HepG2 (cell line): Measurements from ENCODE around the gene TEX13B. TPM values are rescaled to one million over a fixed set of nuclear protein-coding genes. Genes with fewer than 3 reads are reported as not detected.

ENCODE experiments used
- ATAC-seq: fragments of 200-7000 bp; cut with Tn5 transposase; 3 replicates; pipeline ENCODE4 v1.9.1; 2020; ENCODE audit warnings: mild to moderate bottlenecking, moderate library complexity
- BruUV-seq: library from RNA; stranded (reverse); fragments of 400-500 nt; replicated peaks from 2 replicates; lab custom pipeline; 2021; lab: Mats Ljungman, UMichigan
- CTCF ChIA-PET: fragments of 300-600 bp; formaldehyde crosslinking; extraction: SDS; loops from one replicate; lab custom pipeline; 2021; ENCODE audit warnings: low total read pairs, inconsistent platforms, low intra/inter-chr PET ratio; lab: Yijun Ruan, JAX
- POLR2A ChIA-PET: fragments of 350-600 bp; sonication (Branson Sonifier 250); formaldehyde crosslinking; loops from one replicate; lab custom pipeline; 2020; ENCODE audit warnings: antibody characterized with exemption, inconsistent platforms; lab: Yijun Ruan, JAX
- DNase-seq: peaks from one replicate; pipeline ENCODE4 v3.0.0-alpha.2; 2015; ENCODE audit warnings: low spot score
- FAIRE-seq: peaks from 3 replicates; lab custom pipeline; 2011; peaks lifted over from hg19 to GRCh38; lab: Jason Lieb, UNC
- H2AFZ ChIP-seq: one replicate; pipeline ENCODE4 v1.6.1; 2011; ENCODE audit warnings: low read length, inconsistent platforms
- H3K27ac ChIP-seq: fragments of 300-600 bp; 3 replicates; pipeline ENCODE4 v1.8.0; 2011; ENCODE audit warnings: mixed run types, mild to moderate bottlenecking, mixed read lengths, low read length, inconsistent platforms; ENCODE audit not compliant: insufficient read depth; ENCODE audit errors: extremely low read length
- H3K27me3 ChIP-seq, 2 experiments: fragments of 200-600 bp in 1 of 2; 2 replicates in 1 of 2; 3 replicates in 1 of 2; pipeline versions ENCODE4 v1.6.0 to v1.8.0; 2011; ENCODE audit warnings: low read length in 2 of 2, mild to moderate bottlenecking in 2 of 2, moderate library complexity in 2 of 2, inconsistent platforms in 1 of 2; ENCODE audit not compliant: insufficient read depth in 2 of 2, control insufficient read depth in 1 of 2
- H3K36me3 ChIP-seq, 2 experiments: fragments of 200-600 bp in 1 of 2; replicated peaks in 1 of 2; 2 replicates in 1 of 2; 3 replicates in 1 of 2; pipeline versions ENCODE4 v1.5.1 to v1.8.0; 2011; ENCODE audit warnings: low read length in 2 of 2, inconsistent platforms in 1 of 2; ENCODE audit not compliant: insufficient read depth in 2 of 2, control insufficient read depth in 1 of 2
- H3K4me1 ChIP-seq: 2 replicates; pipeline ENCODE4 v1.5.1; 2012; ENCODE audit warnings: low read length, inconsistent platforms; ENCODE audit not compliant: insufficient read depth
- H3K4me2 ChIP-seq: 2 replicates; pipeline ENCODE4 v1.6.0; 2011; ENCODE audit warnings: low read depth, low read length, inconsistent platforms
- H3K4me3 ChIP-seq, 3 experiments: fragments of 200-600 bp in 1 of 3; sonication (generic), shearing (Covaris generic) in 1 of 3; replicated peaks in 1 of 3; 2 replicates each; pipeline ENCODE4 v1.5.1; 2011 to 2016; ENCODE audit warnings: low read length in 3 of 3, inconsistent platforms in 2 of 3, low read depth in 2 of 3, mild to moderate bottlenecking in 2 of 3, control low read depth in 1 of 3, mixed read lengths in 1 of 3; ENCODE audit not compliant: insufficient read depth in 1 of 3
- H3K79me2 ChIP-seq: one replicate; pipeline ENCODE4 v1.6.1; 2011; ENCODE audit warnings: low read length, inconsistent platforms; ENCODE audit not compliant: insufficient read depth
- H3K9ac ChIP-seq: 2 replicates; pipeline ENCODE4 v1.6.0; 2011; ENCODE audit warnings: mild to moderate bottlenecking, low read depth, low read length, inconsistent platforms; ENCODE audit not compliant: insufficient read depth
- H3K9me3 ChIP-seq: 2 replicates; pipeline ENCODE4 v1.5.1; 2012; ENCODE audit warnings: mild to moderate bottlenecking, low read length
- H4K20me1 ChIP-seq: 2 replicates; pipeline ENCODE4 v1.6.0; 2011; ENCODE audit warnings: inconsistent platforms, mild to moderate bottlenecking, low read length, moderate library complexity; ENCODE audit not compliant: insufficient read depth
- CCAR2 ChIP-seq: fragments of 200-400 bp; formaldehyde crosslinking; optimal IDR thresholded peaks from 2 replicates; pipeline ENCODE3; 2018; ENCODE audit warnings: low read depth, mild to moderate bottlenecking, low read length, moderate library complexity
- HINFP ChIP-seq: sonication (generic); formaldehyde crosslinking; IDR thresholded peaks from 2 replicates; pipeline ENCODE4 v1.4.0; 2020; ENCODE audit warnings: low read depth, mild to moderate bottlenecking, missing genetic modification reagents
- HNRNPLL ChIP-seq: fragments of 200-400 bp; formaldehyde crosslinking; IDR thresholded peaks from 2 replicates; pipeline ENCODE4 v1.6.1; 2017; ENCODE audit warnings: mild to moderate bottlenecking, low read depth, low read length; ENCODE audit not compliant: poor library complexity, severe bottlenecking
- MIER2 ChIP-seq: IDR thresholded peaks from 2 replicates; pipeline ENCODE4 v1.6.1; 2016; ENCODE audit warnings: missing biosample characterization, missing genetic modification reagents
- SMAD1 ChIP-seq: sonication (generic); formaldehyde crosslinking; IDR thresholded peaks from 2 replicates; pipeline ENCODE4 v1.4.0; 2020; ENCODE audit warnings: missing genetic modification reagents, low read depth, mild to moderate bottlenecking, borderline replicate concordance
- TCF12 ChIP-seq, 2 experiments: fragments of 450-650 bp in 1 of 2; sonication (generic) in 1 of 2; formaldehyde crosslinking in 1 of 2; IDR thresholded peaks; 2 replicates each; pipeline versions ENCODE4 v1.6.1 to v1.8.0; 2017 to 2022; ENCODE audit warnings: antibody characterized with exemption in 1 of 2, mild to moderate bottlenecking in 1 of 2, missing genetic modification reagents in 1 of 2, moderate library complexity in 1 of 2
- THAP7 ChIP-seq: sonication (generic); formaldehyde crosslinking; IDR thresholded peaks from 2 replicates; pipeline ENCODE4 v1.8.1; 2023; ENCODE audit warnings: mild to moderate bottlenecking, missing genetic modification reagents
- YEATS2 ChIP-seq: sonication (generic); formaldehyde crosslinking; IDR thresholded peaks from 2 replicates; pipeline ENCODE4 v1.4.0; 2020; ENCODE audit warnings: missing genetic modification reagents, borderline replicate concordance
- ZBTB49 ChIP-seq: sonication (generic); formaldehyde crosslinking; IDR thresholded peaks from 2 replicates; pipeline ENCODE4 v1.4.0; 2020; ENCODE audit warnings: missing genetic modification reagents, borderline replicate concordance
- ZIK1 ChIP-seq: sonication (generic); formaldehyde crosslinking; IDR thresholded peaks from 2 replicates; pipeline ENCODE4 v1.5.0; 2020; ENCODE audit warnings: mild to moderate bottlenecking, low read depth, missing genetic modification reagents, borderline replicate concordance
- ZNF772 ChIP-seq: sonication (generic); formaldehyde crosslinking; IDR thresholded peaks from 2 replicates; pipeline ENCODE4 v1.5.0; 2020; ENCODE audit warnings: mild to moderate bottlenecking, missing genetic modification reagents
- ZNF784 ChIP-seq: sonication (generic); formaldehyde crosslinking; IDR thresholded peaks from 2 replicates; pipeline ENCODE4 v1.5.1; 2020; ENCODE audit warnings: missing genetic modification reagents, mild to moderate bottlenecking, borderline replicate concordance
- WGBS: methylation state at CpG from one replicate; pipeline ENCODE4 v1.1.6; 2017; ENCODE audit warnings: low lambda C conversion rate; 5-methylcytosine and 5-hydroxymethylcytosine counted together
- in situ Hi-C: cut with HindIII; loops from 2 replicates; pipeline ENCODE4 v1.10.0; 2017; ENCODE audit warnings: low pct_unique_long_range_greater_than_20kb; ENCODE audit not compliant: extremely low pct_ligation_motif_present
- intact Hi-C: fragments of 100-400 bp; cut with micrococcal nuclease; formaldehyde crosslinking; loops from one replicate; pipeline ENCODE4 v1.10.0; 2022; ENCODE audit not compliant: unreplicated experiment
- polyA plus RNA-seq, 8 experiments: library from polyadenylated mRNA; depleted of rRNA in 3 of 8; stranded (reverse) in 7 of 8; unstranded in 1 of 8; fragments of >200 nt; fragmentation: Illumina TruSeq in 4 of 8; extraction: Trizol in 4 of 8; gene quantifications; 2 replicates each; pipeline versions ENCODE4 v1.2.1 to v1.2.3, GENCODE V29; 2011 to 2016; ENCODE audit warnings: low read depth in 4 of 8, missing spikeins in 1 of 8, mixed read lengths in 1 of 8; ENCODE audit not compliant: insufficient read depth in 1 of 8
- total RNA-seq, 5 experiments: library from RNA; depleted of rRNA; stranded (reverse); fragments of >200 nt; fragmentation: Illumina TruSeq; extraction: Trizol; gene quantifications; 2 replicates each; pipeline ENCODE4 v1.2.3, GENCODE V29; 2016; ENCODE audit warnings: low read depth in 1 of 5

TEX13B gene
- total and polyA plus RNA-seq, 2 of the 13 experiments (the other 11 are each of a cell fraction or from before 2014, with no cell fraction given), result not detected

GRCh38 chrX:108000751-108001150 lies 18.6 kb upstream of the TEX13B start:
- Histone ChIP-seq H3K36me3 (no peaks in the 10 kb centered on the region), H3K4me1 (no peaks in the 10 kb centered on the region), H3K27ac (no peak overlapping the region), H2AFZ (no peak overlapping the region), H3K9me3 (no peaks in the 10 kb centered on the region), H3K9ac (no peak overlapping the region), H4K20me1 (no peaks in the 10 kb centered on the region), H3K79me2 (no peaks in the 10 kb centered on the region), H3K4me2 (no peak overlapping the region), H3K27me3 (no peaks in the 10 kb centered on the region), H3K4me3 (no peak overlapping the region)
- no peak for ATAC-seq
- no TSS peak for BruUV-seq
- ChIA-PET POLR2A (no interaction called here), CTCF (no interaction called here)
- intact Hi-C loops, result no loop called here
- DNase-seq, result no peak
- TF ChIP-seq HNRNPLL, result no peak
- no peak for TF ChIP-seq HINFP (CRISPR knock-in tag)
- no peak for TF ChIP-seq THAP7 (CRISPR knock-in tag)
- TF ChIP-seq SMAD1 (CRISPR knock-in tag), result no peak
- no peak for TF ChIP-seq MIER2
- TF ChIP-seq ZBTB49 (CRISPR knock-in tag), result no peak
- TF ChIP-seq ZNF784, result no peak
- TF ChIP-seq YEATS2 (CRISPR knock-in tag), result no peak
- TF ChIP-seq TCF12 (IDR thresholded peaks at IDR 0.05), result no peak
- TF ChIP-seq TCF12 (CRISPR knock-in tag; IDR thresholded peaks at IDR 0.05), result no peak
- no peak for TF ChIP-seq CCAR2
- TF ChIP-seq ZIK1 (CRISPR knock-in tag), result no peak
- no peak for TF ChIP-seq ZNF772 (CRISPR knock-in tag)
- WGBS, result 33% methylated on average over 1 of the region's 2 CpGs
- in situ Hi-C loops, result no loop called here
- no peak for FAIRE-seq
